ENCODE data around the gene CCDC138.
"Not testable (repeated sequence)": the region's sequence is repeated elsewhere in the genome, so short reads cannot be mapped to it uniquely, and the experiment has no call there.

Gene CCDC138

GRCh38 chr2:108786354-108787215 is at the start of gene CCDC138:
Gene CCDC138 (plus strand): TSS chr2:108786771. CDS start chr2:108786823, 52 bp downstream.
- DNase-seq (ENCODE audit: low read depth): peak; percentile 86

GRCh38 chr2:108757973-108758372 is 28.6 kb upstream of the CCDC138 start:
- DNase-seq (ENCODE audit: low read depth): not testable (repeated sequence)

GRCh38 chr2:108762618-108763017 is 24.0 kb upstream of the CCDC138 start:
- DNase-seq (ENCODE audit: low read depth): not testable (repeated sequence)

GRCh38 chr2:108766671-108767070 is 19.9 kb upstream of the CCDC138 start:
- not testable (repeated sequence) for DNase-seq (ENCODE audit: low read depth)

- DNase-seq (ENCODE audit: low read depth): not testable (repeated sequence)
Observed at GRCh38 chr2:108767859-108768258, 18.7 kb upstream of the CCDC138 start.

- no peak for DNase-seq (ENCODE audit: low read depth)
Observed at GRCh38 chr2:108776475-108776874, 10.1 kb upstream of the CCDC138 start.

- no peak for DNase-seq (ENCODE audit: low read depth)
Observed at GRCh38 chr2:108778857-108779256, 7.7 kb upstream of the CCDC138 start.

GRCh38 chr2:108786008-108786353 is 590 bp upstream of the CCDC138 start:
- DNase-seq (ENCODE audit: low read depth): no peak

- DNase-seq (ENCODE audit: low read depth): no peak
Observed at GRCh38 chr2:108787216-108787541, 608 bp downstream of the CCDC138 start.

- DNase-seq (ENCODE audit: low read depth): no peak
Observed at GRCh38 chr2:108803045-108803736, 16.6 kb downstream of the CCDC138 start.

GRCh38 chr2:108805032-108805431 is 18.5 kb downstream of the CCDC138 start:
- DNase-seq (ENCODE audit: low read depth): no peak

GRCh38 chr2:108805782-108806181 is 19.2 kb downstream of the CCDC138 start:
- DNase-seq (ENCODE audit: low read depth): no peak

GRCh38 chr2:108806371-108807113 is 20.0 kb downstream of the CCDC138 start:
- DNase-seq (ENCODE audit: low read depth): no peak

GRCh38 chr2:108809936-108810335 is 23.4 kb downstream of the CCDC138 start:
- no peak for DNase-seq (ENCODE audit: low read depth)

GRCh38 chr2:108810993-108811957 is 24.7 kb downstream of the CCDC138 start:
- no peak for DNase-seq (ENCODE audit: low read depth)

GRCh38 chr2:108813732-108814131 is 27.2 kb downstream of the CCDC138 start:
- no peak for DNase-seq (ENCODE audit: low read depth)

- no peak for DNase-seq (ENCODE audit: low read depth)
Observed at GRCh38 chr2:108820482-108820881, 33.9 kb downstream of the CCDC138 start.

GRCh38 chr2:108823286-108823685 is 36.7 kb downstream of the CCDC138 start:
- no peak for DNase-seq (ENCODE audit: low read depth)

- no peak for DNase-seq (ENCODE audit: low read depth)
Observed at GRCh38 chr2:108824316-108825070, 37.9 kb downstream of the CCDC138 start.

- no peak for DNase-seq (ENCODE audit: low read depth)
Observed at GRCh38 chr2:108825254-108825653, 38.7 kb downstream of the CCDC138 start.

GRCh38 chr2:108825736-108826135 is 39.2 kb downstream of the CCDC138 start:
- DNase-seq (ENCODE audit: low read depth): no peak
